H9 (cell line): ENCODE data around the gene CABCOCO1. TPM values are rescaled to one million over a fixed set of nuclear protein-coding genes. Genes with fewer than 3 reads are reported as not detected.

ENCODE experiments used
- DNase-seq: peaks from one replicate; pipeline ENCODE4 v3.0.0-alpha.2; 2017
- H2AFZ ChIP-seq: one replicate; pipeline ENCODE4 v1.6.1; 2013; ENCODE audit warnings: mild to moderate bottlenecking, low read length, control low read depth, moderate library complexity
- H2AK5ac ChIP-seq: 2 replicates; pipeline ENCODE4 v1.6.1; 2013; ENCODE audit warnings: low read length, control low read depth, mixed read lengths; ENCODE audit not compliant: insufficient read length
- H2BK120ac ChIP-seq: one replicate; pipeline ENCODE4 v1.6.1; 2013; ENCODE audit warnings: low read depth, mild to moderate bottlenecking, low read length, control low read depth, inconsistent platforms; ENCODE audit not compliant: poor library complexity, severe bottlenecking
- H2BK12ac ChIP-seq: 2 replicates; pipeline ENCODE4 v1.6.1; 2013; ENCODE audit warnings: low read length, control low read depth, mixed read lengths, low read depth; ENCODE audit not compliant: insufficient read length
- H2BK15ac ChIP-seq: 2 replicates; pipeline ENCODE4 v1.6.1; 2013; ENCODE audit warnings: low read depth, low read length, control low read depth
- H2BK20ac ChIP-seq: one replicate; pipeline ENCODE4 v1.6.1; 2013; ENCODE audit warnings: low read depth, mild to moderate bottlenecking, low read length, control low read depth, inconsistent platforms; ENCODE audit not compliant: poor library complexity, severe bottlenecking
- H2BK5ac ChIP-seq: 2 replicates; pipeline ENCODE4 v1.6.1; 2013; ENCODE audit warnings: low read length, control low read depth, mixed read lengths; ENCODE audit not compliant: insufficient read length
- H3K14ac ChIP-seq: 2 replicates; pipeline ENCODE4 v1.6.1; 2013; ENCODE audit warnings: low read length, control low read depth; ENCODE audit not compliant: insufficient read depth
- H3K18ac ChIP-seq: 2 replicates; pipeline ENCODE4 v1.6.1; 2013; ENCODE audit warnings: low read depth, mild to moderate bottlenecking, mixed read lengths, low read length, control low read depth; ENCODE audit not compliant: insufficient read length
- H3K23ac ChIP-seq: 2 replicates; pipeline ENCODE4 v1.6.1; 2013; ENCODE audit warnings: low read length, control low read depth, mixed read lengths, low read depth; ENCODE audit not compliant: insufficient read length
- H3K23me2 ChIP-seq: 2 replicates; pipeline ENCODE4 v1.6.1; 2013; ENCODE audit warnings: low read depth, mild to moderate bottlenecking, mixed read lengths, low read length, control low read depth; ENCODE audit not compliant: insufficient read length, poor library complexity, severe bottlenecking
- H3K27ac ChIP-seq: 2 replicates; pipeline ENCODE4 v1.5.1; 2013; ENCODE audit warnings: low read length, control low read depth, mixed read lengths, low read depth; ENCODE audit not compliant: insufficient read length
- H3K27me3 ChIP-seq: 2 replicates; pipeline ENCODE4 v1.6.1; 2013; ENCODE audit warnings: low read length, control low read depth, inconsistent platforms; ENCODE audit not compliant: insufficient read depth
- H3K4ac ChIP-seq: 2 replicates; pipeline ENCODE4 v1.6.1; 2013; ENCODE audit warnings: low read depth, mild to moderate bottlenecking, control low read depth, inconsistent platforms, low read length, moderate library complexity
- H3K4me1 ChIP-seq: 2 replicates; pipeline ENCODE4 v1.6.1; 2013; ENCODE audit warnings: low read length, control low read depth, inconsistent platforms; ENCODE audit not compliant: insufficient read depth
- H3K4me2 ChIP-seq: 2 replicates; pipeline ENCODE4 v1.6.1; 2013; ENCODE audit warnings: low read length, control low read depth, mixed read lengths; ENCODE audit not compliant: insufficient read length, insufficient read depth
- H3K56ac ChIP-seq: 2 replicates; pipeline ENCODE4 v1.6.1; 2013; ENCODE audit warnings: low read depth, mild to moderate bottlenecking, mixed read lengths, low read length, control low read depth; ENCODE audit not compliant: insufficient read length
- H3K79me1 ChIP-seq: 2 replicates; pipeline ENCODE4 v1.6.1; 2013; ENCODE audit warnings: low read depth, mild to moderate bottlenecking, moderate library complexity, low read length, control low read depth, inconsistent platforms; ENCODE audit not compliant: insufficient read depth, poor library complexity, severe bottlenecking
- H3K79me2 ChIP-seq: 2 replicates; pipeline ENCODE4 v1.6.1; 2013; ENCODE audit warnings: low read length, control low read depth, inconsistent platforms; ENCODE audit not compliant: insufficient read depth
- H3K9ac ChIP-seq: 2 replicates; pipeline ENCODE4 v1.6.1; 2013; ENCODE audit warnings: low read length, control low read depth, mixed read lengths; ENCODE audit not compliant: insufficient read length; ENCODE audit errors: extremely low read depth
- H3K9me3 ChIP-seq: one replicate; pipeline ENCODE4 v1.6.1; 2013; ENCODE audit warnings: low read depth, low read length, inconsistent platforms; ENCODE audit not compliant: control insufficient read depth
- H3T11ph ChIP-seq: one replicate; pipeline ENCODE4 v1.6.1; 2013; ENCODE audit warnings: mild to moderate bottlenecking, low read length, control low read depth, inconsistent platforms
- H4K20me1 ChIP-seq: one replicate; pipeline ENCODE4 v1.6.1; 2013; ENCODE audit not compliant: control insufficient read depth, insufficient read length, insufficient read depth
- H4K5ac ChIP-seq: 2 replicates; pipeline ENCODE4 v1.6.1; 2013; ENCODE audit warnings: low read depth, mild to moderate bottlenecking, mixed read lengths, low read length, control low read depth; ENCODE audit not compliant: insufficient read length
- H4K8ac ChIP-seq: replicated peaks from 2 replicates; pipeline ENCODE4 v1.6.1; 2013; ENCODE audit warnings: low read length, control low read depth, mixed read lengths, low read depth; ENCODE audit not compliant: insufficient read length
- H4K91ac ChIP-seq: 2 replicates; pipeline ENCODE4 v1.6.1; 2013; ENCODE audit warnings: low read depth, mild to moderate bottlenecking, moderate library complexity, mixed read lengths, low read length, control low read depth; ENCODE audit not compliant: insufficient read length
- H3K27ac Mint-ChIP-seq, 3 experiments: 2 replicates in 2 of 3; 3 replicates in 1 of 3; pipeline ENCODE4 v1.8.0; 2020 to 2021; ENCODE audit warnings: mixed read lengths in 3 of 3, mild to moderate bottlenecking in 1 of 3, moderate library complexity in 1 of 3
- H3K27me3 Mint-ChIP-seq: 2 replicates; pipeline ENCODE4 v1.8.0; 2021; ENCODE audit warnings: low read depth, mild to moderate bottlenecking, moderate library complexity, mixed read lengths
- H3K36me3 Mint-ChIP-seq, 3 experiments: 2 replicates in 2 of 3; 3 replicates in 1 of 3; pipeline ENCODE4 v1.8.0; 2020 to 2021; ENCODE audit warnings: low read depth in 3 of 3, mixed read lengths in 3 of 3; ENCODE audit not compliant: insufficient read depth in 1 of 3
- H3K4me1 Mint-ChIP-seq, 2 experiments: 2 replicates each; pipeline ENCODE4 v1.8.0; 2020; ENCODE audit warnings: mixed read lengths in 2 of 2
- H3K4me3 Mint-ChIP-seq, 2 experiments: 2 replicates in 1 of 2; 3 replicates in 1 of 2; pipeline ENCODE4 v1.8.0; 2020 to 2021; ENCODE audit warnings: mild to moderate bottlenecking in 2 of 2, mixed read lengths in 2 of 2, moderate library complexity in 1 of 2
- H3K9me3 Mint-ChIP-seq, 2 experiments: 2 replicates in 1 of 2; 3 replicates in 1 of 2; pipeline ENCODE4 v1.8.0; 2020; ENCODE audit warnings: mild to moderate bottlenecking in 2 of 2, mixed read lengths in 2 of 2, moderate library complexity in 1 of 2
- WGBS: extraction: QIAGEN DNeasy Blood & Tissue Kit; methylation state at CpG from one replicate; pipeline ENCODE4 v1.1.7; 2013; ENCODE audit warnings: missing lambda C conversion rate, low lambda C conversion rate, mixed read lengths; ENCODE audit not compliant: insufficient read length; ENCODE audit errors: extremely low coverage; 5-methylcytosine and 5-hydroxymethylcytosine counted together
- total RNA-seq: library from RNA; stranded (reverse); gene quantifications from 2 replicates; pipeline ENCODE4 v1.2.1, GENCODE V29; 2021
- TF ChIP-seq, protein P1 (sequence below): fragments of 200-600 bp; sonication (generic); conservative IDR thresholded peaks from 3 replicates; pipeline ENCODE4 v1.8.0; 2021; ENCODE audit warnings: antibody characterized with exemption, mild to moderate bottlenecking

The CABCOCO1 gene
- total RNA-seq, 1 experiment from 2014 or later, result not detected

DNA sequence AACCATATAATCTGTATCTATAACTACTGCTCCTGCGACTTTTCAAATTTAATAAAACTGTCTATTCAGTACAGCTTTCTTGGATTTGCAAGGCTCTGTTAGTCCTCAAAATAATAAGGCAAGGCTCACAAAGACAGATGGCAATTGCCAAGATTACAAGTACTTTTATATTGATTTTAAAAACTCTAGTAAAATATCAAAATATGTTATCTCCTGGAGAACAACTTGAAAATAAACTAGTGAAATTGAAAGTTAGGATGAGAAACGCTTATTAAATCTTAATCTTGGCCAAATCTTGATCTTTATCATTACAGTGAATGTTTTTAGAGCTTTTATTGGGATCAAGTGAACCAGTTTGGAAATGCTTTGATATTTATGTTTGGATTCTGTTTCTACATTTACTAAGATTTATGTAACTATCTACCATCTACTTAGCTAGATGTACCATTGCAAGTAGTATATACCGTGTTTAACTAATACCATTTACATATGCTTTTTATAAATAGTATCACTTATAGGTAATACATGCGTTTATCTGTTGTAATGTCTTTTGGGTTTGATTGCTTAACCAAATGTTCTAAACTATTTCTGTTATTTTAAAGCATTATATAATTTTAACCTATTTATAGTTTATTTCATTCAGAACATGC lies 70.0 kb downstream of the CABCOCO1 start:
- no peaks in the 10 kb centered on the region for H3K9me3 ChIP-seq
- H3K79me1 ChIP-seq, result no peaks in the 10 kb centered on the region
- no peak overlapping the region for H2AK5ac ChIP-seq
- H3K4ac ChIP-seq, result no peak overlapping the region
- no peak overlapping the region for H3T11ph ChIP-seq
- H4K91ac ChIP-seq, result no peak overlapping the region
- TF ChIP-seq, protein P1, sequence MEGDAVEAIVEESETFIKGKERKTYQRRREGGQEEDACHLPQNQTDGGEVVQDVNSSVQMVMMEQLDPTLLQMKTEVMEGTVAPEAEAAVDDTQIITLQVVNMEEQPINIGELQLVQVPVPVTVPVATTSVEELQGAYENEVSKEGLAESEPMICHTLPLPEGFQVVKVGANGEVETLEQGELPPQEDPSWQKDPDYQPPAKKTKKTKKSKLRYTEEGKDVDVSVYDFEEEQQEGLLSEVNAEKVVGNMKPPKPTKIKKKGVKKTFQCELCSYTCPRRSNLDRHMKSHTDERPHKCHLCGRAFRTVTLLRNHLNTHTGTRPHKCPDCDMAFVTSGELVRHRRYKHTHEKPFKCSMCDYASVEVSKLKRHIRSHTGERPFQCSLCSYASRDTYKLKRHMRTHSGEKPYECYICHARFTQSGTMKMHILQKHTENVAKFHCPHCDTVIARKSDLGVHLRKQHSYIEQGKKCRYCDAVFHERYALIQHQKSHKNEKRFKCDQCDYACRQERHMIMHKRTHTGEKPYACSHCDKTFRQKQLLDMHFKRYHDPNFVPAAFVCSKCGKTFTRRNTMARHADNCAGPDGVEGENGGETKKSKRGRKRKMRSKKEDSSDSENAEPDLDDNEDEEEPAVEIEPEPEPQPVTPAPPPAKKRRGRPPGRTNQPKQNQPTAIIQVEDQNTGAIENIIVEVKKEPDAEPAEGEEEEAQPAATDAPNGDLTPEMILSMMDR, result no peak
- H3K4me1 Mint-ChIP-seq, result peaks cover 0 to 9% of the 10 kb centered on the region in 2 experiments; a peak in 2 of 4 replicates
- no peaks in the 10 kb centered on the region for H3K23me2 ChIP-seq
- H3K27ac ChIP-seq, result no peak overlapping the region
- no peak overlapping the region for H2BK5ac ChIP-seq
- no peak overlapping the region for H3K9ac ChIP-seq
- no peak overlapping the region for H3K18ac ChIP-seq
- no peak overlapping the region for H3K4me2 ChIP-seq
- no peak overlapping the region for H3K4me3 Mint-ChIP-seq
- H3K36me3 Mint-ChIP-seq, result peaks cover 0 to 5% (median 0%) of the 10 kb centered on the region in 3 experiments; a peak in 1 of 7 replicates
- H3K56ac ChIP-seq, result no peak overlapping the region
- peaks cover 3% of the 10 kb centered on the region in 2 experiments; a peak in 3 of 5 replicates for H3K9me3 Mint-ChIP-seq
- no peaks in the 10 kb centered on the region for H4K20me1 ChIP-seq
- no peak overlapping the region for H4K5ac ChIP-seq
- no peak overlapping the region for H4K8ac ChIP-seq
- H2BK12ac ChIP-seq, result no peak overlapping the region
- DNase-seq, result no peak
- no peak overlapping the region for H3K23ac ChIP-seq
- no peaks in the 10 kb centered on the region for H3K79me2 ChIP-seq
- no peak overlapping the region for H3K14ac ChIP-seq
- no CpG with 5 or more reads among the region's 4 CpGs for WGBS
- H3K27ac Mint-ChIP-seq, result no peak overlapping the region
- no peaks in the 10 kb centered on the region for H3K27me3 Mint-ChIP-seq
- H2BK120ac ChIP-seq, result no peak overlapping the region
- H2AFZ ChIP-seq, result no peak overlapping the region
- no peak overlapping the region for H2BK20ac ChIP-seq
- no peaks in the 10 kb centered on the region for H3K4me1 ChIP-seq
- no peaks in the 10 kb centered on the region for H3K27me3 ChIP-seq
- no peak overlapping the region for H2BK15ac ChIP-seq
